A673 (cell line): ENCODE data around the gene LETMD1.

Experiments
- EZH2 ChIP-seq: fragments of 200-600 bp; sonication (generic); IDR thresholded peaks from 2 replicates; pipeline ENCODE4 v1.6.1; 2017; ENCODE audit warnings: borderline replicate concordance, low read depth, mild to moderate bottlenecking, mixed read lengths, antibody characterized with exemption, low read length; ENCODE audit not compliant: poor library complexity, severe bottlenecking
- TF ChIP-seq, protein P1 (sequence below): fragments of 300-800, 200-600 bp; sonication (generic); conservative IDR thresholded peaks from 2 replicates; pipeline ENCODE4 v1.5.1; 2017; ENCODE audit warnings: low read depth, mild to moderate bottlenecking, antibody characterized with exemption, low read length, moderate library complexity, mixed read lengths

GRCh38 chr12:51021694-51022093 lies 26.4 kb upstream of the LETMD1 start:
- TF ChIP-seq, protein P1, sequence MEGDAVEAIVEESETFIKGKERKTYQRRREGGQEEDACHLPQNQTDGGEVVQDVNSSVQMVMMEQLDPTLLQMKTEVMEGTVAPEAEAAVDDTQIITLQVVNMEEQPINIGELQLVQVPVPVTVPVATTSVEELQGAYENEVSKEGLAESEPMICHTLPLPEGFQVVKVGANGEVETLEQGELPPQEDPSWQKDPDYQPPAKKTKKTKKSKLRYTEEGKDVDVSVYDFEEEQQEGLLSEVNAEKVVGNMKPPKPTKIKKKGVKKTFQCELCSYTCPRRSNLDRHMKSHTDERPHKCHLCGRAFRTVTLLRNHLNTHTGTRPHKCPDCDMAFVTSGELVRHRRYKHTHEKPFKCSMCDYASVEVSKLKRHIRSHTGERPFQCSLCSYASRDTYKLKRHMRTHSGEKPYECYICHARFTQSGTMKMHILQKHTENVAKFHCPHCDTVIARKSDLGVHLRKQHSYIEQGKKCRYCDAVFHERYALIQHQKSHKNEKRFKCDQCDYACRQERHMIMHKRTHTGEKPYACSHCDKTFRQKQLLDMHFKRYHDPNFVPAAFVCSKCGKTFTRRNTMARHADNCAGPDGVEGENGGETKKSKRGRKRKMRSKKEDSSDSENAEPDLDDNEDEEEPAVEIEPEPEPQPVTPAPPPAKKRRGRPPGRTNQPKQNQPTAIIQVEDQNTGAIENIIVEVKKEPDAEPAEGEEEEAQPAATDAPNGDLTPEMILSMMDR = no peak
- no peak for TF ChIP-seq EZH2
